Ectodermal cell (in vitro differentiated cells): Measurements from ENCODE around the gene RPL38.

Experiments used
- H3K27ac ChIP-seq: 2 replicates; pipeline ENCODE4 v1.7.0; 2013; ENCODE audit warnings: mild to moderate bottlenecking, low read depth, low read length; ENCODE audit not compliant: insufficient read depth, poor library complexity, severe bottlenecking
- H3K27me3 ChIP-seq: 2 replicates; pipeline ENCODE4 v1.7.0; 2013; ENCODE audit warnings: mild to moderate bottlenecking, low read length; ENCODE audit not compliant: insufficient read depth, control insufficient read depth, poor library complexity, severe bottlenecking
- H3K36me3 ChIP-seq: one replicate; pipeline ENCODE4 v1.7.0; 2013; ENCODE audit warnings: low read length; ENCODE audit not compliant: control insufficient read depth, insufficient read depth
- H3K4me1 ChIP-seq: one replicate; pipeline ENCODE4 v1.7.0; 2013; ENCODE audit warnings: low read length; ENCODE audit not compliant: control insufficient read depth, insufficient read depth
- H3K4me3 ChIP-seq: 2 replicates; pipeline ENCODE4 v1.7.0; 2013; ENCODE audit warnings: low read depth, low read length, control low read depth; ENCODE audit not compliant: insufficient read depth
- H3K9me3 ChIP-seq: 2 replicates; pipeline ENCODE4 v1.7.0; 2013; ENCODE audit warnings: mild to moderate bottlenecking, low read length, moderate library complexity; ENCODE audit not compliant: control insufficient read depth
- WGBS, 2 experiments: methylation state at CpG; one replicate each; pipeline ENCODE4 v1.1.7; 2013; ENCODE audit warnings: missing lambda C conversion rate in 2 of 2; 5-methylcytosine and 5-hydroxymethylcytosine counted together

The RPL38 gene

GRCh38 chr17:74206332-74206818 lies 2.9 kb downstream of the RPL38 start:
- no peak overlapping the region for H3K27ac ChIP-seq
- no peaks in the 10 kb centered on the region for H3K9me3 ChIP-seq
- H3K27me3 ChIP-seq: peaks cover under 1% of the 10 kb centered on the region
- H3K36me3 ChIP-seq: peaks cover 32% of the 10 kb centered on the region
- 96 to 97% methylated on average over 5 of the region's 5 CpGs for WGBS, 2 experiments
- no peak overlapping the region for H3K4me3 ChIP-seq
- H3K4me1 ChIP-seq: peaks cover 27% of the 10 kb centered on the region

GRCh38 chr17:74210191-74211140 lies 7.0 kb downstream of the RPL38 start:
- Histone ChIP-seq H3K9me3 (no peaks in the 10 kb centered on the region), H3K27me3 (peaks cover 38% of the 10 kb centered on the region), H3K27ac (peak overlapping the region; percentile 91), H3K4me1 (peaks cover 31% of the 10 kb centered on the region), H3K4me3 (no peak overlapping the region), H3K36me3 (peaks cover 27% of the 10 kb centered on the region)
- WGBS, 2 experiments: 48% methylated on average over 18 of the region's 18 CpGs

GRCh38 chr17:74211141-74211911 lies 7.8 kb downstream of the RPL38 start:
- peak overlapping the region; percentile 91 for H3K27ac ChIP-seq
- no peaks in the 10 kb centered on the region for H3K9me3 ChIP-seq
- H3K4me3 ChIP-seq: no peak overlapping the region
- H3K27me3 ChIP-seq: peaks cover 40% of the 10 kb centered on the region
- 44 to 46% methylated on average over 14 of the region's 14 CpGs for WGBS, 2 experiments
- peaks cover 27% of the 10 kb centered on the region for H3K4me1 ChIP-seq
- peaks cover 19% of the 10 kb centered on the region for H3K36me3 ChIP-seq

GRCh38 chr17:74211912-74212208 lies 8.4 kb downstream of the RPL38 start:
- 59 to 63% methylated on average over 8 of the region's 8 CpGs for WGBS, 2 experiments

GRCh38 chr17:74212209-74212912 lies 8.9 kb downstream of the RPL38 start:
- H3K4me1 ChIP-seq: peaks cover 27% of the 10 kb centered on the region
- peaks cover 40% of the 10 kb centered on the region for H3K27me3 ChIP-seq
- no peaks in the 10 kb centered on the region for H3K9me3 ChIP-seq
- peak overlapping the region; percentile 37 for H3K4me3 ChIP-seq
- H3K36me3 ChIP-seq: peaks cover 18% of the 10 kb centered on the region
- WGBS, 2 experiments: 11% methylated on average over 48 of the region's 48 CpGs
- no peak overlapping the region for H3K27ac ChIP-seq

More at GRCh38 chr17:74211912-74212208, 8.4 kb downstream of the RPL38 start:
- Histone ChIP-seq H3K36me3 (peaks cover 18% of the 10 kb centered on the region), H3K27me3 (peaks cover 40% of the 10 kb centered on the region), H3K27ac (no peak overlapping the region), H3K4me3 (no peak overlapping the region), H3K9me3 (no peaks in the 10 kb centered on the region), H3K4me1 (peaks cover 27% of the 10 kb centered on the region)

- H3K4me3 ChIP-seq: peak within 1 kb of the TSS; percentile 37
- H3K27me3 ChIP-seq: peaks cover 40% of the 10 kb centered on the region
- WGBS, 2 experiments: 1 to 2% methylated on average over 62 of the region's 62 CpGs
- H3K27ac ChIP-seq: no peak within 1 kb of the TSS
- H3K36me3 ChIP-seq: peaks cover 12% of the 10 kb centered on the region
- H3K4me1 ChIP-seq: peaks cover 27% of the 10 kb centered on the region
- no peaks in the 10 kb centered on the region for H3K9me3 ChIP-seq
Observed at GRCh38 chr17:74212913-74213791, 9.7 kb downstream of the RPL38 start, which contains the start of gene TTYH2. TTYH2 (plus strand) TSS chr17:74213571; CDS start chr17:74213588, 17 bp downstream.

- peak overlapping the region; percentile 37 for H3K4me3 ChIP-seq
- peaks cover 9% of the 10 kb centered on the region for H3K36me3 ChIP-seq
- peaks cover 40% of the 10 kb centered on the region for H3K27me3 ChIP-seq
- peaks cover 27% of the 10 kb centered on the region for H3K4me1 ChIP-seq
- WGBS, 2 experiments: 10 to 11% methylated on average over 33 of the region's 33 CpGs
- no peaks in the 10 kb centered on the region for H3K9me3 ChIP-seq
- no peak overlapping the region for H3K27ac ChIP-seq
Observed at GRCh38 chr17:74213861-74214391, 10.4 kb downstream of the RPL38 start.

GRCh38 chr17:74214484-74215341 lies 11.2 kb downstream of the RPL38 start:
- Histone ChIP-seq H3K4me3 (no peak overlapping the region), H3K27ac (no peak overlapping the region), H3K36me3 (peaks cover 2% of the 10 kb centered on the region), H3K9me3 (no peaks in the 10 kb centered on the region), H3K4me1 (peaks cover 27% of the 10 kb centered on the region), H3K27me3 (peaks cover 40% of the 10 kb centered on the region)
- 81 to 82% methylated on average over 14 to 16 of the region's 16 CpGs for WGBS, 2 experiments
